Endodermal cell (in vitro differentiated cells): Measurements from ENCODE around the gene P3H3. TPM values are rescaled to one million over a fixed set of nuclear protein-coding genes. Genes with fewer than 3 reads are reported as not detected.

Experiments used
- DNase-seq: peaks from one replicate; pipeline ENCODE4 v3.0.0-alpha.2; 2017
- H3K27ac ChIP-seq: 2 replicates; pipeline ENCODE4 v1.5.1; 2013; ENCODE audit warnings: mild to moderate bottlenecking, low read depth, low read length, moderate library complexity
- H3K27me3 ChIP-seq: 2 replicates; pipeline ENCODE4 v1.6.1; 2013; ENCODE audit warnings: mild to moderate bottlenecking, low read length, moderate library complexity; ENCODE audit not compliant: insufficient read depth, control insufficient read depth, poor library complexity, severe bottlenecking
- H3K36me3 ChIP-seq: 2 replicates; pipeline ENCODE4 v1.7.0; 2013; ENCODE audit warnings: mild to moderate bottlenecking, low read length, moderate library complexity; ENCODE audit not compliant: control insufficient read depth, insufficient read depth
- H3K4me1 ChIP-seq: one replicate; pipeline ENCODE4 v1.7.0; 2013; ENCODE audit warnings: low read length; ENCODE audit not compliant: control insufficient read depth, insufficient read depth
- H3K4me3 ChIP-seq: 2 replicates; pipeline ENCODE4 v1.5.1; 2013; ENCODE audit warnings: mild to moderate bottlenecking, low read length, moderate library complexity
- H3K9ac ChIP-seq: 2 replicates; pipeline ENCODE4 v1.6.1; 2013; ENCODE audit warnings: mild to moderate bottlenecking, low read length, moderate library complexity; ENCODE audit not compliant: poor library complexity, severe bottlenecking; ENCODE audit errors: extremely low read depth
- H3K9me3 ChIP-seq: 2 replicates; pipeline ENCODE4 v1.6.1; 2013; ENCODE audit warnings: mild to moderate bottlenecking, low read length, moderate library complexity; ENCODE audit not compliant: control insufficient read depth
- H3K27ac Mint-ChIP-seq: 2 replicates; pipeline ENCODE4 v1.8.0; 2020; ENCODE audit warnings: mixed read lengths
- H3K27me3 Mint-ChIP-seq: 2 replicates; pipeline ENCODE4 v1.8.0; 2021; ENCODE audit warnings: mild to moderate bottlenecking, mixed read lengths; ENCODE audit not compliant: insufficient read depth
- H3K36me3 Mint-ChIP-seq: 2 replicates; pipeline ENCODE4 v1.8.0; 2020; ENCODE audit warnings: low read depth, mixed read lengths
- H3K4me1 Mint-ChIP-seq: 2 replicates; pipeline ENCODE4 v1.8.0; 2020; ENCODE audit warnings: mixed read lengths
- H3K4me3 Mint-ChIP-seq: 2 replicates; pipeline ENCODE4 v1.8.0; 2020; ENCODE audit warnings: mild to moderate bottlenecking, moderate library complexity, mixed read lengths
- H3K9me3 Mint-ChIP-seq: 2 replicates; pipeline ENCODE4 v1.8.0; 2020; ENCODE audit warnings: mild to moderate bottlenecking, mixed read lengths
- WGBS, 2 experiments: methylation state at CpG; one replicate each; pipeline versions ENCODE4 v1.1.5 to v1.1.7; 2013; ENCODE audit warnings: missing lambda C conversion rate in 2 of 2, mixed read lengths in 1 of 2; ENCODE audit not compliant: insufficient coverage in 1 of 2, insufficient read length in 1 of 2; 5-methylcytosine and 5-hydroxymethylcytosine counted together
- total RNA-seq, 2 donors: library from RNA; stranded (reverse); fragmentation: NEBNext Ultra II Directional in 1 of 2; extraction: Animal tissue kit (Norgen Biotek cat#: 25700) in 1 of 2; gene quantifications; 2 replicates in 1 of 2; 3 replicates in 1 of 2; pipeline ENCODE4 v1.2.1, GENCODE V29; 2021
- TF ChIP-seq, protein P1 (sequence below): fragments of 200-600 bp; sonication (generic); conservative IDR thresholded peaks from 2 replicates; pipeline ENCODE4 v1.5.0; 2021; ENCODE audit warnings: antibody characterized with exemption, mild to moderate bottlenecking

P3H3 gene
- total RNA-seq, 2 donors from 2014 or later: 58.4 to 63.1 TPM

DNA sequence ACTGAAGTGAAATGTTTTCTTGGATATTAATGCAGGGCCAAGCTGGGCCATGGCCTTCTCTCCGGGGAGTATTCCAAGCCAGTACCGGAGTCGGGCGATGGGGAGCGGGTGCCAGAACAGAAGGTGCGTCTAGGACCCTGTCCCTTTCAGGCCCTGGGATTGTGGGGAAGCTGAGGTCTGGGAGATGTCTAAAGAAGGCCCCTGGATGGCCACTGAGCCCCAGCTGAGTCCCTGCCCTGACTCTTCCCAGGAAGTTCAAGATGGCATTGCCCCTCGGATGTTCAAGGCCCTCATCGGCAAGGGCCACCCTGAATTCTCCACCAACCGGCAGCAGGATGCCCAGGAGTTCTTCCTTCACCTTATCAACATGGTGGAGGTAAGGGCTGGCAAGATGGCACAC is 31.9 kb downstream of the P3H3 start:
- Mint-ChIP-seq H3K4me1 (no peaks in the 10 kb centered on the region), H3K36me3 (peaks cover 94% of the 10 kb centered on the region)

DNA sequence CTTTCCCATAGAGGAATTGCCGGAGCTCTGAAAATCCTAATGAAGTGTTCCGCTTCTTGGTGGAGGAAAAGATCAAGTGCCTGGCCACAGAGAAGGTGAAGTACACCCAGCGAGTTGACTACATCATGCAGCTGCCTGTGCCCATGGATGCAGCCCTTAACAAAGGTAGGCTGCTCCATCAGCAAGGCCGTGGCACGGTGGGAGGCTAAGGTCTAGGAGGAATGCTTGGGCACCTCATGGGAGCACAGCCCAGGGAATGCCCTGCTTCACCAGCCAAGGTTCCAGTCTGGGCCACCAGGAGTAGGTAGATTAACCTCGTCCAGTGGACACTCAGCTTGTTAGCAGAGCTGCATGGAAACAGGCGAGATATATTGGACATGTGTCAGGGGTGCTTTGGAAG is 32.7 kb downstream of the P3H3 start:
- DNase-seq: no peak
- H3K9ac ChIP-seq: no peak overlapping the region
- no peak overlapping the region for H3K27ac ChIP-seq
- no peaks in the 10 kb centered on the region for H3K9me3 ChIP-seq
- H3K4me3 ChIP-seq: no peak overlapping the region
- no peaks in the 10 kb centered on the region for H3K4me1 ChIP-seq
- no peak overlapping the region for H3K4me3 Mint-ChIP-seq
- no peaks in the 10 kb centered on the region for H3K9me3 Mint-ChIP-seq
- no peaks in the 10 kb centered on the region for H3K27me3 Mint-ChIP-seq
- TF ChIP-seq, protein P1, sequence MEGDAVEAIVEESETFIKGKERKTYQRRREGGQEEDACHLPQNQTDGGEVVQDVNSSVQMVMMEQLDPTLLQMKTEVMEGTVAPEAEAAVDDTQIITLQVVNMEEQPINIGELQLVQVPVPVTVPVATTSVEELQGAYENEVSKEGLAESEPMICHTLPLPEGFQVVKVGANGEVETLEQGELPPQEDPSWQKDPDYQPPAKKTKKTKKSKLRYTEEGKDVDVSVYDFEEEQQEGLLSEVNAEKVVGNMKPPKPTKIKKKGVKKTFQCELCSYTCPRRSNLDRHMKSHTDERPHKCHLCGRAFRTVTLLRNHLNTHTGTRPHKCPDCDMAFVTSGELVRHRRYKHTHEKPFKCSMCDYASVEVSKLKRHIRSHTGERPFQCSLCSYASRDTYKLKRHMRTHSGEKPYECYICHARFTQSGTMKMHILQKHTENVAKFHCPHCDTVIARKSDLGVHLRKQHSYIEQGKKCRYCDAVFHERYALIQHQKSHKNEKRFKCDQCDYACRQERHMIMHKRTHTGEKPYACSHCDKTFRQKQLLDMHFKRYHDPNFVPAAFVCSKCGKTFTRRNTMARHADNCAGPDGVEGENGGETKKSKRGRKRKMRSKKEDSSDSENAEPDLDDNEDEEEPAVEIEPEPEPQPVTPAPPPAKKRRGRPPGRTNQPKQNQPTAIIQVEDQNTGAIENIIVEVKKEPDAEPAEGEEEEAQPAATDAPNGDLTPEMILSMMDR: no peak
- no peak overlapping the region for H3K27ac Mint-ChIP-seq
- H3K27me3 ChIP-seq: no peaks in the 10 kb centered on the region
- H3K4me1 Mint-ChIP-seq: peaks cover 5% of the 10 kb centered on the region
- peaks cover 88% of the 10 kb centered on the region for H3K36me3 ChIP-seq
- peaks cover 96% of the 10 kb centered on the region for H3K36me3 Mint-ChIP-seq
- WGBS, 2 experiments: 90 to 94% methylated on average over 5 to 7 of the region's 7 CpGs

More for the DNA sequence above, 31.9 kb downstream of the P3H3 start:
- TF ChIP-seq, protein P1: no peak
- no peak overlapping the region for H3K4me3 Mint-ChIP-seq
- no peak overlapping the region for H3K27ac Mint-ChIP-seq
- Histone ChIP-seq H3K4me3 (no peak overlapping the region), H3K36me3 (peaks cover 87% of the 10 kb centered on the region), H3K9me3 (no peaks in the 10 kb centered on the region), H3K27me3 (no peaks in the 10 kb centered on the region), H3K9ac (no peak overlapping the region), H3K4me1 (no peaks in the 10 kb centered on the region), H3K27ac (no peak overlapping the region)
- no peak for DNase-seq
- no peaks in the 10 kb centered on the region for H3K27me3 Mint-ChIP-seq
- WGBS, 2 experiments: 96 to 97% methylated on average over 9 of the region's 9 CpGs
- no peaks in the 10 kb centered on the region for H3K9me3 Mint-ChIP-seq

DNA sequence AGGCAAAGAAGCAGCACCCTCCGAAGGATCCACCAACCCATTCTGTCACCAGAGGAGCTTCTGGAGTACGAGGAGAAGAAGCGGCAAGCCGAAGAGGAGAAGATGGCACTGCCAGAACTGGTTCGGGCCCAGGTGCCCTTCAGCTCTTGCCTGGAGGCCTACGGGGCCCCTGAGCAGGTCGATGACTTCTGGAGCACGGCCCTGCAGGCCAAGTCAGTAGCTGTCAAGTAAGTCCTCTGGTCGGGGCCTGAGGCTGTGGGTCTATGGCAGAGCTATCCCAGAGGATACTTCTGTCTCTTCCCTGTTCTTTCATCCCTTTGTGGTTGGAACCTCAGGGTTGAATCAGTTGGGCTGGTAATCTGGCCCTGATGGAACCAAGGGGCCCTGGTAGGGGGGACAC is 33.2 kb downstream of the P3H3 start:
- no peaks in the 10 kb centered on the region for H3K27me3 Mint-ChIP-seq
- 93 to 94% methylated on average over 9 of the region's 9 CpGs for WGBS, 2 experiments

More for the DNA sequence above, 33.2 kb downstream of the P3H3 start:
- Mint-ChIP-seq H3K4me3 (no peak overlapping the region), H3K36me3 (peaks cover 95% of the 10 kb centered on the region), H3K9me3 (no peaks in the 10 kb centered on the region), H3K27ac (no peak overlapping the region), H3K4me1 (peaks cover 9% of the 10 kb centered on the region)
- H3K9me3 ChIP-seq: no peaks in the 10 kb centered on the region
- H3K4me1 ChIP-seq: no peaks in the 10 kb centered on the region
- H3K9ac ChIP-seq: no peak overlapping the region
- no peak overlapping the region for H3K27ac ChIP-seq
- TF ChIP-seq, protein P1: no peak
- H3K36me3 ChIP-seq: peaks cover 84% of the 10 kb centered on the region
- no peak overlapping the region for H3K4me3 ChIP-seq
- no peaks in the 10 kb centered on the region for H3K27me3 ChIP-seq
- DNase-seq: no peak
